B cell (primary cell): ENCODE results near the gene DIRAS1. TPM values are rescaled to one million over a fixed set of nuclear protein-coding genes. Genes with fewer than 3 reads are reported as not detected.

ENCODE experiments used
- ATAC-seq: fragments of 200-7000 bp; cut with Tn5 transposase; one replicate; pipeline ENCODE4 v1.10.0; 2021; ENCODE audit warnings: low read depth, mild to moderate bottlenecking, moderate number of reproducible peaks, moderate library complexity
- CTCF ChIA-PET: fragments of 350-600 bp; sonication (Branson Sonifier 250); formaldehyde crosslinking; loops from one replicate; lab custom pipeline; 2021; ENCODE audit warnings: antibody characterized with exemption, inconsistent platforms; lab: Charles Lee
- POLR2A ChIA-PET: fragments of 350-600 bp; sonication (Branson Sonifier 250); formaldehyde crosslinking; loops from one replicate; lab custom pipeline; 2021; ENCODE audit warnings: antibody characterized with exemption; lab: Charles Lee
- DNase-seq: peaks from one replicate; pipeline ENCODE4 v3.0.0; 2013
- H2AFZ ChIP-seq: 2 replicates; pipeline ENCODE4 v1.6.1; 2012; ENCODE audit warnings: mild to moderate bottlenecking, low read depth, low read length; ENCODE audit not compliant: insufficient read depth, poor library complexity, severe bottlenecking
- H3K27ac ChIP-seq, 2 donors: 1 replicate in 1 of 2; 2 replicates in 1 of 2; pipeline ENCODE4 v1.5.1; 2012 to 2013; ENCODE audit warnings: low read length in 2 of 2, mild to moderate bottlenecking in 2 of 2, moderate library complexity in 1 of 2
- H3K27me3 ChIP-seq, 4 experiments: fragments of 200-600 bp in 1 of 4; sonication (generic) in 1 of 4; replicated peaks in 1 of 4; 1 replicate in 2 of 4; 2 replicates in 2 of 4; pipeline versions ENCODE4 v1.6.1 to v1.7.0; 2013 to 2016; ENCODE audit warnings: low read length in 3 of 4, mild to moderate bottlenecking in 2 of 4, mixed read lengths in 1 of 4, moderate library complexity in 1 of 4; ENCODE audit not compliant: insufficient read depth in 4 of 4, control insufficient read depth in 3 of 4; ENCODE audit errors: control extremely low read depth in 1 of 4
- H3K36me3 ChIP-seq, 2 experiments: replicated peaks in 1 of 2; 1 replicate in 1 of 2; 2 replicates in 1 of 2; pipeline versions ENCODE4 v1.6.1 to v1.7.1; 2013; ENCODE audit warnings: low read length in 1 of 2; ENCODE audit not compliant: insufficient read depth in 2 of 2, control insufficient read depth in 1 of 2; ENCODE audit errors: control extremely low read depth in 1 of 2, extremely low read depth in 1 of 2
- H3K4me1 ChIP-seq, 2 donors: fragments of 200-600 bp in 1 of 2; sonication (generic) in 1 of 2; 1 replicate in 1 of 2; 2 replicates in 1 of 2; pipeline versions ENCODE4 v1.5.1 to v1.6.1; 2013 to 2017; ENCODE audit warnings: low read length in 2 of 2; ENCODE audit not compliant: control insufficient read depth in 2 of 2, insufficient read depth in 2 of 2
- H3K4me2 ChIP-seq: replicated peaks from 2 replicates; pipeline ENCODE3; 2012; ENCODE audit warnings: mild to moderate bottlenecking, low read depth, low read length; ENCODE audit not compliant: poor library complexity, severe bottlenecking
- H3K4me3 ChIP-seq, 5 experiments: fragments of 200-600 bp in 1 of 5; sonication (generic) in 1 of 5; 1 replicate in 3 of 5; 2 replicates in 2 of 5; pipeline versions ENCODE4 v1.5.1 to v1.7.0; 2011 to 2016; ENCODE audit warnings: low read length in 4 of 5, mild to moderate bottlenecking in 4 of 5, low read depth in 2 of 5, control low read depth in 1 of 5, moderate library complexity in 1 of 5; ENCODE audit not compliant: insufficient read depth in 1 of 5; ENCODE audit errors: control extremely low read depth in 1 of 5, extremely low read depth in 1 of 5
- H3K79me2 ChIP-seq: fragments of 200-600 bp; sonication (generic); one replicate; pipeline ENCODE4 v1.6.0; 2016; ENCODE audit warnings: low read length; ENCODE audit not compliant: control insufficient read depth, insufficient read depth
- H3K9ac ChIP-seq: fragments of 200-600 bp; sonication (generic); 2 replicates; pipeline ENCODE4 v1.6.1; 2017; ENCODE audit warnings: mild to moderate bottlenecking, low read length, moderate library complexity
- H3K9me3 ChIP-seq, 3 donors: one replicate each; pipeline versions ENCODE4 v1.6.1 to v1.7.1; 2013; ENCODE audit warnings: low read length in 2 of 3; ENCODE audit not compliant: control insufficient read depth in 2 of 3, insufficient read depth in 1 of 3; ENCODE audit errors: control extremely low read depth in 1 of 3
- H4K20me1 ChIP-seq: 2 replicates; pipeline ENCODE4 v1.6.0; 2012; ENCODE audit warnings: mild to moderate bottlenecking, low read length; ENCODE audit not compliant: insufficient read depth, control insufficient read depth, poor library complexity, severe bottlenecking
- H3K27ac Mint-ChIP-seq: one replicate; pipeline ENCODE4 v1.8.0; 2021; ENCODE audit warnings: mixed read lengths
- H3K27me3 Mint-ChIP-seq: one replicate; pipeline ENCODE4 v1.8.0; 2021; ENCODE audit warnings: mixed read lengths
- H3K4me1 Mint-ChIP-seq: one replicate; pipeline ENCODE4 v1.8.0; 2021; ENCODE audit warnings: mixed read lengths
- H3K4me3 Mint-ChIP-seq: one replicate; pipeline ENCODE4 v1.8.0; 2021; ENCODE audit warnings: mixed read lengths
- H3K9me3 Mint-ChIP-seq: one replicate; pipeline ENCODE4 v1.8.0; 2022; ENCODE audit warnings: mixed read lengths; ENCODE audit not compliant: insufficient read depth
- EZH2 ChIP-seq: IDR thresholded peaks from 2 replicates; pipeline ENCODE4 v1.6.1; 2012; ENCODE audit warnings: borderline replicate concordance, low read depth, mild to moderate bottlenecking, moderate library complexity, low read length; ENCODE audit not compliant: insufficient read depth, poor library complexity, severe bottlenecking
- WGBS: methylation state at CpG from one replicate; pipeline ENCODE4 v1.1.5; 2013; ENCODE audit warnings: missing lambda C conversion rate; ENCODE audit not compliant: insufficient coverage; 5-methylcytosine and 5-hydroxymethylcytosine counted together
- intact Hi-C: fragments of 100-400 bp; cut with micrococcal nuclease; formaldehyde crosslinking; loops from one replicate; pipeline ENCODE4 v1.10.0; 2022
- polyA plus RNA-seq: library from polyadenylated mRNA; depleted of rRNA; stranded (reverse); fragments of >200 nt; gene quantifications from 2 replicates; pipeline ENCODE4 v1.2.3, GENCODE V29; 2012
- total RNA-seq, 2 donors: library from RNA; stranded (reverse); fragments of 120-200 nt in 1 of 2; gene quantifications; 1 replicate in 1 of 2; 2 replicates in 1 of 2; pipeline versions ENCODE4 v1.2.3 to v1.2.4, GENCODE V29; 2013 to 2022
- TF ChIP-seq, protein P1 (sequence below): fragments of 200-600 bp; IDR thresholded peaks from one replicate; pipeline ENCODE4 v1.8.0; 2022; ENCODE audit warnings: antibody characterized with exemption, mild to moderate bottlenecking

DIRAS1 gene
- total and polyA plus RNA-seq, 2 donors (not counting 1 experiment from before 2014, with no cell fraction given): 5.2 to 23.7 TPM

DNA sequence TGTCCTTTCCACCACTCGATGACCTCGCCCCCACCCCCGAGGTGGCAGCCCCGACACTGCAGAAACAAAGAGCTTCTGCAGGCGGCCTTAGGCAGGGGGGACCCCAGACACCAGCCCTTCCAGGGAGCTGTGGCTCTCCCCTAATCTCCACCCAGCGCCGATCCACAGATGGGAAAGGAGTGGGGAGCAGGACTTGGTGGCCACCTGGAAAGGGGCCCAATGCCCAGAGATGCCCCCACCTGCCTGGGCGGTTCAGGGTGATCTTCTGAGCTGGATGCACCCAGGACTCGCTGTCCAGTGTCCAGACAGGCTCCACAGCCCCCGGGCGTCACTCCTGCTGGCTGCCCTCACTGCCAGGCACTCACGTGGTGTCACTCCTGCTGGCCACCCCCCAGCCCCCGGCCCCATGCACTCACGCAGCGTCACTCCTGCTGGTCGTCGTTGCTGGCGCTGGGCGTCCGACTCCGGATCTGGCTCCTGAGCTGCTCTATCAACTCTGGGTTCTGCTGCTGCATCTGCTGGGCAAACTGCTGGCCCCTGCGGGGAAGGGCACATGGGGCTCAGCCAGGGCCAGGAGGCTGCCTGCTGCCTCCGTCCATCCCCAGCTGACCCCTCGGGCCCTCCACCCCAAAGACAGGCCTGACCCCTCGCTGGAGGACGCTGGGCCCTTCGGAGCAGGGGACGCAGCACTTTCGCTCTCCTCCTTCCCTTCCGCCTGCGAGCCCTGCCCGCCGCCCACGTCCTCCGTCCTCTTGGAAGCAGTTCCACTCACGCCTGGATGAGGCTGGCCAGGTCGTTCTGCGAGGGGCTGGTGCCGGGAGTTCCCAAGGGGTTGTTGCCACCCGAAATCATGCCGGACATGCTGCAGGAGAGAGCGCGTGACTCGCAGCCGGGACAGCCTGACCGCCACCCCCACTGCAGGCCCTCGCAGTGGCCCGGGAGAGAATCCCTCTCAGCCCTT, 36.0 kb upstream of the DIRAS1 start:
- ChIA-PET POLR2A (no interaction called here), CTCF (no interaction called here)
- no peaks in the 10 kb centered on the region for H3K4me1 ChIP-seq
- no peak overlapping the region for H3K9ac ChIP-seq
- no peak overlapping the region for H3K4me3 ChIP-seq
- H4K20me1 ChIP-seq: no peaks in the 10 kb centered on the region
- Mint-ChIP-seq H3K4me3 (no peak overlapping the region), H3K4me1 (no peaks in the 10 kb centered on the region), H3K27ac (no peak overlapping the region), H3K27me3 (no peaks in the 10 kb centered on the region), H3K9me3 (no peaks in the 10 kb centered on the region)
- H3K27me3 ChIP-seq: no peaks in the 10 kb centered on the region
- no peaks in the 10 kb centered on the region for H3K79me2 ChIP-seq
- 91% methylated on average over 47 of the region's 48 CpGs for WGBS
- no peak overlapping the region for H3K27ac ChIP-seq
- no peaks in the 10 kb centered on the region for H3K9me3 ChIP-seq
- H2AFZ ChIP-seq: no peak overlapping the region
- ATAC-seq: no peak
- DNase-seq: no peak
- intact Hi-C loops: no loop called here
- H3K4me2 ChIP-seq: no peak overlapping the region
- peaks cover 3 to 32% of the 10 kb centered on the region in 2 experiments for H3K36me3 ChIP-seq
- TF ChIP-seq EZH2: no peak
- TF ChIP-seq, protein P1, sequence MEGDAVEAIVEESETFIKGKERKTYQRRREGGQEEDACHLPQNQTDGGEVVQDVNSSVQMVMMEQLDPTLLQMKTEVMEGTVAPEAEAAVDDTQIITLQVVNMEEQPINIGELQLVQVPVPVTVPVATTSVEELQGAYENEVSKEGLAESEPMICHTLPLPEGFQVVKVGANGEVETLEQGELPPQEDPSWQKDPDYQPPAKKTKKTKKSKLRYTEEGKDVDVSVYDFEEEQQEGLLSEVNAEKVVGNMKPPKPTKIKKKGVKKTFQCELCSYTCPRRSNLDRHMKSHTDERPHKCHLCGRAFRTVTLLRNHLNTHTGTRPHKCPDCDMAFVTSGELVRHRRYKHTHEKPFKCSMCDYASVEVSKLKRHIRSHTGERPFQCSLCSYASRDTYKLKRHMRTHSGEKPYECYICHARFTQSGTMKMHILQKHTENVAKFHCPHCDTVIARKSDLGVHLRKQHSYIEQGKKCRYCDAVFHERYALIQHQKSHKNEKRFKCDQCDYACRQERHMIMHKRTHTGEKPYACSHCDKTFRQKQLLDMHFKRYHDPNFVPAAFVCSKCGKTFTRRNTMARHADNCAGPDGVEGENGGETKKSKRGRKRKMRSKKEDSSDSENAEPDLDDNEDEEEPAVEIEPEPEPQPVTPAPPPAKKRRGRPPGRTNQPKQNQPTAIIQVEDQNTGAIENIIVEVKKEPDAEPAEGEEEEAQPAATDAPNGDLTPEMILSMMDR: no peak

GRCh38 chr19:2756477-2756876, 35.3 kb upstream of the DIRAS1 start:
- no peaks in the 10 kb centered on the region for H3K4me1 Mint-ChIP-seq
- ATAC-seq (no peak), DNase-seq (no peak)
- Histone ChIP-seq H3K79me2 (no peaks in the 10 kb centered on the region), H4K20me1 (no peaks in the 10 kb centered on the region), H3K4me3 (no peak overlapping the region), H2AFZ (no peak overlapping the region), H3K4me2 (no peak overlapping the region), H3K36me3 (peaks cover 3 to 28% of the 10 kb centered on the region in 2 experiments), H3K9ac (no peak overlapping the region), H3K9me3 (no peaks in the 10 kb centered on the region), H3K4me1 (no peaks in the 10 kb centered on the region), H3K27ac (no peak overlapping the region), H3K27me3 (no peaks in the 10 kb centered on the region)
- 12% methylated on average over 8 of the region's 8 CpGs for WGBS
- H3K9me3 Mint-ChIP-seq: no peaks in the 10 kb centered on the region
- intact Hi-C loops: no loop called here
- no peaks in the 10 kb centered on the region for H3K27me3 Mint-ChIP-seq
- H3K4me3 Mint-ChIP-seq: no peak overlapping the region
- ChIA-PET POLR2A (no interaction called here), CTCF (no interaction called here)
- no peak for TF ChIP-seq EZH2
- TF ChIP-seq, protein P1: no peak
- no peak overlapping the region for H3K27ac Mint-ChIP-seq
